IMR-90 (cell line): ENCODE results near the gene COG3. TPM values are rescaled to one million over a fixed set of nuclear protein-coding genes. Genes with fewer than 3 reads are reported as not detected.

ENCODE experiments used
- ATAC-seq: fragments of 200-7000 bp; cut with Tn5 transposase; 2 replicates; pipeline ENCODE4 v1.9.1; 2020; ENCODE audit warnings: low read depth, mild to moderate bottlenecking, moderate library complexity
- BruUV-seq: library from RNA; stranded (reverse); fragments of 400-500 nt; replicated peaks from 2 replicates; lab custom pipeline; 2021; lab: Mats Ljungman, UMichigan
- CTCF ChIA-PET: fragments of 300-600 bp; formaldehyde crosslinking; extraction: SDS; loops from one replicate; lab custom pipeline; 2021; ENCODE audit warnings: antibody characterized with exemption; lab: Yijun Ruan, JAX
- POLR2A ChIA-PET: fragments of 300-600 bp; sonication (Branson Sonifier 250); formaldehyde crosslinking; loops from one replicate; lab custom pipeline; 2022; ENCODE audit warnings: antibody characterized with exemption; ENCODE audit not compliant: unreplicated experiment; lab: Charles Lee
- DNase-seq: peaks from one replicate; pipeline ENCODE4 v3.0.0; 2013
- H2AFZ ChIP-seq: replicated peaks from 2 replicates; pipeline ENCODE3; 2013; ENCODE audit warnings: low read length, mild to moderate bottlenecking; ENCODE audit not compliant: poor library complexity
- H2AK5ac ChIP-seq: 2 replicates; pipeline ENCODE4 v1.6.1; 2013; ENCODE audit warnings: low read depth, low read length, inconsistent platforms
- H2AK9ac ChIP-seq: replicated peaks from 2 replicates; pipeline ENCODE3; 2013; ENCODE audit warnings: mild to moderate bottlenecking, low read depth, low read length, moderate library complexity; ENCODE audit not compliant: poor library complexity
- H2BK120ac ChIP-seq: 2 replicates; pipeline ENCODE4 v1.6.1; 2013; ENCODE audit warnings: low read depth, low read length, inconsistent platforms
- H2BK15ac ChIP-seq: 3 replicates; pipeline ENCODE4 v1.6.1; 2013; ENCODE audit warnings: low read depth, low read length, inconsistent platforms
- H2BK20ac ChIP-seq: 2 replicates; pipeline ENCODE4 v1.6.1; 2013; ENCODE audit warnings: low read depth, mild to moderate bottlenecking, inconsistent platforms, low read length, moderate library complexity
- H2BK5ac ChIP-seq: 2 replicates; pipeline ENCODE4 v1.6.1; 2013; ENCODE audit warnings: mild to moderate bottlenecking, low read depth, low read length, inconsistent platforms; ENCODE audit not compliant: poor library complexity, severe bottlenecking
- H3K14ac ChIP-seq: replicated peaks from 2 replicates; pipeline ENCODE4 v1.6.1; 2013; ENCODE audit warnings: low read depth, low read length, inconsistent platforms
- H3K18ac ChIP-seq: 2 replicates; pipeline ENCODE4 v1.6.1; 2013; ENCODE audit warnings: low read depth, low read length, control low read depth
- H3K23ac ChIP-seq: 2 replicates; pipeline ENCODE4 v1.6.1; 2013; ENCODE audit warnings: low read depth, low read length, inconsistent platforms
- H3K27ac ChIP-seq: 2 replicates; pipeline ENCODE4 v1.5.1; 2013; ENCODE audit warnings: mild to moderate bottlenecking, control low read depth, low read length; ENCODE audit not compliant: insufficient read depth
- H3K27me3 ChIP-seq: 2 replicates; pipeline ENCODE4 v1.6.1; 2013; ENCODE audit warnings: low read length; ENCODE audit not compliant: control insufficient read depth, insufficient read depth
- H3K36me3 ChIP-seq: 2 replicates; pipeline ENCODE4 v1.6.1; 2013; ENCODE audit warnings: low read length, mixed read lengths; ENCODE audit not compliant: control insufficient read depth, insufficient read depth
- H3K4ac ChIP-seq: 2 replicates; pipeline ENCODE4 v1.6.1; 2013; ENCODE audit warnings: low read depth, low read length, inconsistent platforms
- H3K4me1 ChIP-seq: 2 replicates; pipeline ENCODE4 v1.6.1; 2013; ENCODE audit warnings: low read length, mixed read lengths; ENCODE audit not compliant: control insufficient read depth, insufficient read depth
- H3K4me2 ChIP-seq: 2 replicates; pipeline ENCODE4 v1.6.1; 2013; ENCODE audit warnings: low read depth, mild to moderate bottlenecking, control low read depth, low read length, moderate library complexity
- H3K4me3 ChIP-seq: 2 replicates; pipeline ENCODE4 v1.5.1; 2013; ENCODE audit warnings: low read depth, mild to moderate bottlenecking, control low read depth, low read length, moderate library complexity; ENCODE audit not compliant: insufficient read depth
- H3K56ac ChIP-seq: 2 replicates; pipeline ENCODE4 v1.6.1; 2013; ENCODE audit warnings: low read length, inconsistent platforms; ENCODE audit not compliant: insufficient read depth; ENCODE audit errors: extremely low read depth
- H3K79me1 ChIP-seq, 2 experiments: 2 replicates each; pipeline ENCODE4 v1.6.1; 2013; ENCODE audit warnings: low read length in 2 of 2, inconsistent platforms in 1 of 2, low read depth in 1 of 2
- H3K9ac ChIP-seq: 2 replicates; pipeline ENCODE4 v1.6.1; 2013; ENCODE audit warnings: low read depth, low read length, control low read depth
- H3K9me1 ChIP-seq: 2 replicates; pipeline ENCODE4 v1.6.1; 2013; ENCODE audit warnings: low read length, inconsistent platforms; ENCODE audit not compliant: insufficient read depth
- H3K9me3 ChIP-seq: 2 replicates; pipeline ENCODE4 v1.6.1; 2013; ENCODE audit warnings: low read length; ENCODE audit not compliant: control insufficient read depth, insufficient read depth
- H4K20me1 ChIP-seq: 2 replicates; pipeline ENCODE4 v1.6.1; 2013; ENCODE audit warnings: low read length, inconsistent platforms; ENCODE audit not compliant: insufficient read depth
- H4K5ac ChIP-seq: 2 replicates; pipeline ENCODE4 v1.6.1; 2013; ENCODE audit warnings: mild to moderate bottlenecking, low read depth, low read length, control low read depth
- H4K8ac ChIP-seq, 2 experiments: 2 replicates each; pipeline ENCODE4 v1.6.1; 2013; ENCODE audit warnings: low read depth in 2 of 2, low read length in 2 of 2, control low read depth in 1 of 2, inconsistent platforms in 1 of 2
- H4K91ac ChIP-seq: 2 replicates; pipeline ENCODE4 v1.6.1; 2013; ENCODE audit warnings: low read depth, low read length, inconsistent platforms; ENCODE audit not compliant: insufficient read depth
- BHLHE40 ChIP-seq: fragments of 150-350 bp; IDR thresholded peaks from 2 replicates; pipeline ENCODE4 v1.6.1; 2016; ENCODE audit warnings: mild to moderate bottlenecking, low read depth, low read length
- FOS ChIP-seq: fragments of 150-350 bp; IDR thresholded peaks from 2 replicates; pipeline ENCODE4 v1.6.1; 2016; ENCODE audit warnings: low read depth, low read length
- MAZ ChIP-seq: IDR thresholded peaks from 2 replicates; pipeline ENCODE4 v1.6.1; 2012; ENCODE audit warnings: low read depth, mild to moderate bottlenecking, low read length, improper control_type of control experiment, moderate library complexity, borderline replicate concordance
- MXI1 ChIP-seq: IDR thresholded peaks from 2 replicates; pipeline ENCODE4 v1.6.1; 2012; ENCODE audit warnings: low read depth, mild to moderate bottlenecking, low read length, moderate library complexity, borderline replicate concordance
- NFE2L2 ChIP-seq: fragments of 150-350 bp; IDR thresholded peaks from 2 replicates; pipeline ENCODE4 v1.6.1; 2016; ENCODE audit warnings: low read depth, mild to moderate bottlenecking, low read length
- POLR2A ChIP-seq: IDR thresholded peaks from 2 replicates; pipeline ENCODE4 v1.6.1; 2012; ENCODE audit warnings: mild to moderate bottlenecking, low read depth, low read length
- RCOR1 ChIP-seq: IDR thresholded peaks from 2 replicates; pipeline ENCODE4 v1.6.1; 2012; ENCODE audit warnings: mild to moderate bottlenecking, low read length, improper control_type of control experiment; ENCODE audit not compliant: insufficient replicate concordance
- RFX5 ChIP-seq: IDR thresholded peaks from 2 replicates; pipeline ENCODE4 v1.8.0; 2012; ENCODE audit warnings: low read depth, mild to moderate bottlenecking, low read length, moderate library complexity
- SMC3 ChIP-seq: fragments of 150-350 bp; IDR thresholded peaks from 2 replicates; pipeline ENCODE4 v1.6.1; 2016; ENCODE audit warnings: low read depth, mild to moderate bottlenecking, antibody characterized with exemption, low read length, moderate library complexity
- WGBS, 2 experiments: methylation state at CpG; one replicate each; pipeline versions ENCODE4 v1.1.5 to v1.1.7; 2013; ENCODE audit warnings: missing lambda C conversion rate in 2 of 2; ENCODE audit not compliant: insufficient read length in 1 of 2; ENCODE audit errors: extremely low coverage in 2 of 2; 5-methylcytosine and 5-hydroxymethylcytosine counted together
- dilution Hi-C: fragments of 300-500 bp; cut with HindIII; formaldehyde crosslinking; loops from one replicate; pipeline ENCODE4 v1.14.3; 2018; ENCODE audit warnings: low sequenced_read_pairs; ENCODE audit not compliant: unreplicated experiment
- in situ Hi-C: fragments of 300-500 bp; cut with MboI; formaldehyde crosslinking; loops from 3 replicates; pipeline ENCODE4 v1.14.3; 2019; ENCODE audit warnings: low sequenced_read_pairs, inconsistent platforms, mixed read lengths
- intact Hi-C: fragments of 100-400 bp; cut with micrococcal nuclease; formaldehyde crosslinking; loops from 2 replicates; pipeline ENCODE4 v1.10.0; 2022
- polyA plus RNA-seq, 3 experiments: library from polyadenylated mRNA; depleted of rRNA; stranded (reverse); fragments of >200 nt; gene quantifications; 2 replicates each; pipeline ENCODE4 v1.2.3, GENCODE V29; 2012; ENCODE audit warnings: low replicate concordance in 1 of 3
- total RNA-seq: library from RNA; depleted of rRNA; stranded (reverse); fragments of >200 nt; gene quantifications from 2 replicates; pipeline ENCODE4 v1.2.3, GENCODE V29; 2012

COG3 gene
- total and polyA plus RNA-seq, 2 of the 4 experiments (the other 2 are of a cell fraction), result 21.7 to 31.9 TPM

DNA sequence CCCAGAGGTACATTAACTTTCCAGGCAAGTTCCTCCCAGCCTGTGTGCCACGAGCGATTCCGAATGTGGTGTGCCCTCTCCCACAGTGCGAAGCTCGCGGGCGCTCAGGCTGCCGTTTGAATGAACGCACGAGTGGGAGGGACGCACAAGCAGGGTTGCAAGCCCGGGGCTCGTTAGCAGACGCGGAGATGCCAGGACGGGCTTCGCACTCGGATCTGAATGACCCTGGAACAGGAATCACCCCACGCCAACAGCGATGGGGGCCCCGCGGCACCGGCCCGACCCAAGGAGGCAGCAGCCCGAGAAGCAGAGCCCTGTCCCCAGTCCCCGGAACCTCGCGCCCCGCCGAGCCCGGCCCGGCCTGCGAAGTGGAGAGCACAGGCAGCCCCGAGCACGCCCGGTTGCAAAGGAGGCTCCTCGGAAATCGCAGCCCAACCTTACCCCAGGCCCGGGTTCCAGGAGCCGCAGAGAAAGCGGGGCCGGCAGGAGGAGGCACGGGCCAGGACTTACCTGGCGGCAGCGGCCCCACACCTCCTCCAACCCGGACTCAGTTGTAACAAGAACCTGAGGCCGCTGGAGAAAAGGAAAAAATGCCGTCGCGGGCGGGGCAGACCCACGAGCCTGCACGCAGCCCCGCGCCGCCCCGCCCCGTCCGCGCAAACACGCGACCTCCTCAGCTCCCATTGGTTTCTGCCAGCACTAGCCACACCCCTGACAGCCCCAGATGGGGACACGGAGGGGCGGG, 46.8 kb upstream of the COG3 start, which contains the start of gene SLC25A30:
SLC25A30 (minus strand) TSS at position 584 of the 745 bp plus-strand sequence. CDS start 6,948 bp downstream, outside the sequence.
- H3K4me2 ChIP-seq, result peak within 1 kb of the TSS; percentile 95
- peaks cover 6% of the 10 kb centered on the region; the same call in 1 of the 2 replicates for H3K9me1 ChIP-seq
- H3K9me3 ChIP-seq, result no peaks in the 10 kb centered on the region
- DNase-seq, result peak; percentile 80
- no peak within 1 kb of the TSS for H3K18ac ChIP-seq
- peak within 1 kb of the TSS; percentile 95 for H2AK9ac ChIP-seq
- peaks cover 6 to 18% of the 10 kb centered on the region in 2 experiments for H3K79me1 ChIP-seq
- H4K8ac ChIP-seq, result peak within 1 kb of the TSS in 1 of 2 experiments; percentile 53; a peak in 1 of 4 replicates
- H2AK5ac ChIP-seq, result 0 out of 2 replicates have a peak within 1 kb of the TSS, but pooled peaks have one; percentile 25
- TF ChIP-seq RCOR1 (no peak), NFE2L2 (no peak), MAZ (peak; percentile 64; the same call in 1 of the 2 replicates), SMC3 (no peak), MXI1 (peak; percentile 84; the same call in 1 of the 2 replicates), RFX5 (no peak), FOS (no peak), POLR2A (peak; percentile 34; the same call in 1 of the 2 replicates), BHLHE40 (peak; percentile 78)
- no peaks in the 10 kb centered on the region for H3K36me3 ChIP-seq
- peak within 1 kb of the TSS; percentile 59; the same call in 1 of the 2 replicates for H3K4ac ChIP-seq
- H3K23ac ChIP-seq, result peak within 1 kb of the TSS; percentile 74
- no peak within 1 kb of the TSS for H4K91ac ChIP-seq
- BruUV-seq, result no TSS peak
- H2BK5ac ChIP-seq, result peak within 1 kb of the TSS; percentile 11
- peak within 1 kb of the TSS; percentile 82 for H3K14ac ChIP-seq
- H2BK120ac ChIP-seq, result no peak within 1 kb of the TSS
- WGBS, 2 experiments, result 0% methylated on average over 24 of the region's 64 CpGs; no CpG with 5 or more reads in 1 of the 2 experiments
- in situ Hi-C loops (no loop called here), dilution Hi-C loops (no loop called here), intact Hi-C loops (loop anchor here (5.0 kb wide), 2 partner anchors 49 to 74 kb away; no protein-coding TSS in a partner anchor)
- peak within 1 kb of the TSS; percentile 25; the same call in 1 of the 2 replicates for H3K56ac ChIP-seq
- peak within 1 kb of the TSS; percentile 42 for H3K27ac ChIP-seq
- no peak within 1 kb of the TSS for H2BK15ac ChIP-seq
- H2AFZ ChIP-seq, result peak within 1 kb of the TSS; percentile 99
- H3K27me3 ChIP-seq, result no peaks in the 10 kb centered on the region
- peak within 1 kb of the TSS; percentile 72 for H3K4me3 ChIP-seq
- ChIA-PET CTCF (interaction anchor here (1.2 kb wide), 1 partner anchor 24 kb away, joined by 3 read pairs; no protein-coding TSS in a partner anchor), POLR2A (interaction anchor here (1.0 kb wide), 1 partner anchor 44 kb away, joined by 3 read pairs; no protein-coding TSS in a partner anchor)
- peak within 1 kb of the TSS; percentile 61 for H3K9ac ChIP-seq
- H4K5ac ChIP-seq, result no peak within 1 kb of the TSS
- peak; percentile 96 for ATAC-seq
- peaks cover 2% of the 10 kb centered on the region; the same call in 1 of the 2 replicates for H3K4me1 ChIP-seq
- peak within 1 kb of the TSS; percentile 55; the same call in 1 of the 2 replicates for H2BK20ac ChIP-seq
- no peaks in the 10 kb centered on the region for H4K20me1 ChIP-seq
